ENCODE data around the gene ING5.

ING5 gene

DNA sequence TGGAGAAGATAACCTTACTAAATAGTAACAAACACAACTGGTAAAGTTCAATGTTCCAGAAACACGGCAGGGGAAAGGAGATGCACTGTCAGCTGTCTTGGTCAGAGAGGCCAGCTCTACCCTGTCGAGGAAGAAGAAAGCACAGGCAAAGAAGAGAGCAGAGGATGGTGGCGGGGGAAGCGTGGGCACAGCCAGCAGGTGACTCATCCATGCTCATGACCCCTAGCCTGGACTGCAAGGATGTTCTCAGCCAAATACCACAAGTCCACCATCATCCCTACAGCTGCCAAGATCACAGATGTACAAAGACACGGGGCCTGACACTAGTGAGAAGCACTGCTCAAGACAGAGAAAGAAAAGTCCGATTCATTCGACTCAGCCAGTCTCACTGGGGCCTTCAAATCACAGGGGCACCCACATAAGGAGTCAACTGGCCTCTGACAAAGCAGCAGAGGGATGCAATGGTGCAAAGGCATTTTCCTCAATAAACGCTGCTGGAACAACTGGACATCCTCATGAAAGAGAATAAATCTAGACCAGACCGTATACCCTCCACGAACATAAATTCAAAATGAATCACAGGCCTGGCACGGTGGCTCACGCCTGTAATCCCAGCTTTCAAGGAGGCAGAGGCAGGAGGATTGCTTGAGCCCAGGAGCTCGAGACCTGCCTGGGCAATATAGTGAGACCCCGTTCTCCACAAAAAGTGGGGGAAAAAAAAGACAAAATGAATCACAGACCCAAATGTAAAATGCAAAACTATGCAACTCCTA, 20.8 kb upstream of the ING5 start:
- Mint-ChIP-seq H3K27me3 (no peaks in the 10 kb centered on the region), H3K9me3 (no peaks in the 10 kb centered on the region), H3K4me3 (no peak overlapping the region), H3K27ac (peak overlapping the region in 1 of 2 donors; percentile 50), H3K4me1 (peaks cover 34% of the 10 kb centered on the region)
- no peak for ATAC-seq
- DNase-seq: no peak

DNA sequence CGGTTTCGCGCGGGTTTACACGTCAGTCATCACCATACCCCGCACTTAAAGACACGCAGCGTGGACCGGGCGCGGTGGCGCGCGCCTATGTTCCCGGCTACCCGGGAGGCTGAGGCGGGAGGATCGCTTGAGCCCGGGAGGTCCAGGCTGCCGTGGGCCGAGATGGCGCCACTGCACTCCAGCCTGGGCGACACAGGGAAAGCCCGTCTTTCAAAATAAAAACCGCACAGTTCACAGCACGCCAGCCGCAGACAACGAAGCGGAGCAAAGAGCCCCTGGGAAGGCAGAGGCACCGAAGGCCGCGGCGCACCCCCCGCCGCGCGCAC, 15.6 kb upstream of the ING5 start:
- Mint-ChIP-seq H3K27ac (peak overlapping the region; percentile 90 to 98), H3K4me1 (peaks cover 56% of the 10 kb centered on the region), H3K9me3 (no peaks in the 10 kb centered on the region), H3K4me3 (peak overlapping the region; percentile 97 to 98), H3K27me3 (no peaks in the 10 kb centered on the region)
- no peak for DNase-seq
- ATAC-seq: peak; percentile 25

DNA sequence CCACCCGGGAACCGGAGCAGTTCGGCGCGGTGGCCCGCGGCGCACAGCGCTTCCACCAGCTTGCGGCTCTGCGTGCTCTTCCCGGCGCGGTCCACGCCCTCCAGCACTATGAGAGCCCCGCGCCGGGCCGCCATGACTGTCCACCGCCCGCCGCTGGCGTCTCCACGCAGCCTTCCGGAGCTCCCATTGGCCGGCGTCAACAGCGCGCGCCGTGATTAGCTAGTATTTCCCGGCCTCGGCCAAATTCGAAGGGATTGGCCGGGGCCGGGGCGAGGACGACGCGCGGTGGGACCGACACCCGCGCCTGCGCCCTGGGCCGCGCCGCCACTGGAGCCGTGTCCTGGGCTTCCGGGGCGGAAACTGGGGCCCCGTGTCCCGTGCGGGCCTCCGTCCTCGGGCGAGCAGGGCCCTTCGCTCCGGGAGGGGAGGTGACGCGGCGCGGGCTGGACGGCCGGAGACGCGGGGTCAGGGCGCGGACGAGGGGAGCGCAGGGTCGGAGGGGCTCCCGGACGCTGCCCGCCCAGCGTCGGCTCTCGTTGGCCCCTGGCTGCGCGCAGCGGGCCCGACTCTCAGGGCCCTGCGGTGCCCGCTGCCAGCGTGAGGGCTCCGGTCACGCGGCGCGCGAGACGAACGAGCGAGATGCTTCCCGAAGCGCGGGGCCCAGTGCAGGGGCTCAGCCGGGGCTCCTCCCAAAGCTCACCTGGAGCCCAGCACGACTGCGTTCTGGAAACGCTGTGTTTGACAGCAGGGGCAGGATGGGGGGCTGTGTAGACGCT, 15.0 kb upstream of the ING5 start, which contains the start of gene DTYMK:
Gene DTYMK, minus strand, starts transcription at position 166 of the 776 bp plus-strand sequence. Its CDS starts 32 bp downstream, at position 134.
- peaks cover 51% of the 10 kb centered on the region for H3K4me1 Mint-ChIP-seq
- peak within 1 kb of the TSS; percentile 96 to 98 for H3K27ac Mint-ChIP-seq
- no peaks in the 10 kb centered on the region for H3K9me3 Mint-ChIP-seq
- peak within 1 kb of the TSS; percentile 97 to 98 for H3K4me3 Mint-ChIP-seq
- no peaks in the 10 kb centered on the region for H3K27me3 Mint-ChIP-seq
- DNase-seq (peak; percentile 97), ATAC-seq (peak; percentile 97)

DNA sequence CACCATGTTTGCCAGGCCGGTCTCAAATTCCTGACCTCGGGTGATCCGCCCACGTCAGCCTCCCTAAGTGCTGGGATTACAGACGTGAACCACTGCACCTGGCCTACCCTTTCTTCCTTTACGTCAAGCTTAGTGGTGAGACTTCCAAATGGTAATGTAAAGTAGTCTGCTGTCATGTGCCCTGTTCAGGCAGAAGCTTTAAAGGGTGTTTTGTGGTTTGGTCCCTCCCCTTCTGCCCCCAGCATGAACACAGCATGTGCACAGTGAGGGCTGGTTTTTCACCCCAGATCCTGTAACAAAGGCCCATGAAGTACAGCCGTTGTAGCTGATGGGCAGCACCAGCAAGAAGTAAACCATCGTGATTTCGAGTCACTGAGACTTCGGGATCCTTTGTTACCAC, 12.5 kb upstream of the ING5 start:
- Mint-ChIP-seq H3K4me3 (peak overlapping the region; percentile 64 to 97), H3K27me3 (no peaks in the 10 kb centered on the region), H3K9me3 (no peaks in the 10 kb centered on the region), H3K4me1 (peaks cover 41% of the 10 kb centered on the region), H3K27ac (peak overlapping the region in 1 of 2 donors; percentile 25)
- DNase-seq (no peak), ATAC-seq (no peak)

DNA sequence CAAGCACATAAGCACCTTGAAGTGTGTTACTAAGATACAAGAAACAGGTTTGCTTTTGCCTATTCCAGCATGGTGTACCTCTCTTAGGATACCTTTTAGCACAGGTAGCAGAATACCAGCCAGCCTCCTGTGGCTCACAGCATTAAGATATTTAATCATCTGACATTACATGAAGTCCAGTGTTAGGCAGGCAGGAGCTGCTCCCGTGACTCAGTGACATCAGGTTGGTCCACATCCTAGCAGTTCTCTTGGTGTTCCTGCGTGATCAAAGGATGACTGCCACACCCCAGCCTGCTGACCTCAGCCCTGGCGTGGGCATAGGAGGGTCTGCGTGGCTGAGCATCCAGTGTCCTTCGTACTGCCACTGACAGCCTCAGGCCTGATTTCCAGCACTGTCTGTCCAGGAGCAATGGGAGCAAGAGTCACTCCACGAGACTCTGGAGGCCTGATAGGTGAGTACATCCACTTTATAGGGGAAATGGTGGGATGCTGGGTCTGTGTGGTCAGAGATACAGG, 11.6 kb upstream of the ING5 start:
- no peak overlapping the region for H3K27ac Mint-ChIP-seq
- no peaks in the 10 kb centered on the region for H3K9me3 Mint-ChIP-seq
- no peak overlapping the region for H3K4me3 Mint-ChIP-seq
- H3K27me3 Mint-ChIP-seq: no peaks in the 10 kb centered on the region
- no peak for DNase-seq
- no peak for ATAC-seq
- H3K4me1 Mint-ChIP-seq: peaks cover 35% of the 10 kb centered on the region

DNA sequence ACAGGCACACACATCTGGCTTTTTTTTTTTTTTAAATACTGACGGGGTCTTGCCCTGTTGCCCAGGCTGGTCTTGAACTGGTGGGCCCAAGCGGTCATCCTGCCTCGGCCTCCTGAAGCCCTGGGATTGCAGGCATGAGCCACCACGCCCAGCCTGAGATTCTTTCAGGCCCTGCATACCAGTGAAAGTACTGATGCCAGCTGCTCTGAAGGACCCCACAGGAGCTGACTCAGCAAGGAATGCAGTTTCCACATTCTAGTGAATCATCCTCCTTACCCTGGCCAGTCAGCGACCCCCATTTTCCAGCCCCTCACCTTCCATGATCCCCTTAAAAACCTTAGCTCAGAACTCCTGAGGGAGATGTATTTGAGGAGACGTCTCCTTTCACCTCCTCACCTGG, 9.4 kb upstream of the ING5 start:
- peaks cover 29% of the 10 kb centered on the region for H3K4me1 Mint-ChIP-seq
- H3K9me3 Mint-ChIP-seq: no peaks in the 10 kb centered on the region
- no peaks in the 10 kb centered on the region for H3K27me3 Mint-ChIP-seq
- no peak for ATAC-seq
- H3K27ac Mint-ChIP-seq: no peak overlapping the region
- no peak for DNase-seq
- H3K4me3 Mint-ChIP-seq: no peak overlapping the region

DNA sequence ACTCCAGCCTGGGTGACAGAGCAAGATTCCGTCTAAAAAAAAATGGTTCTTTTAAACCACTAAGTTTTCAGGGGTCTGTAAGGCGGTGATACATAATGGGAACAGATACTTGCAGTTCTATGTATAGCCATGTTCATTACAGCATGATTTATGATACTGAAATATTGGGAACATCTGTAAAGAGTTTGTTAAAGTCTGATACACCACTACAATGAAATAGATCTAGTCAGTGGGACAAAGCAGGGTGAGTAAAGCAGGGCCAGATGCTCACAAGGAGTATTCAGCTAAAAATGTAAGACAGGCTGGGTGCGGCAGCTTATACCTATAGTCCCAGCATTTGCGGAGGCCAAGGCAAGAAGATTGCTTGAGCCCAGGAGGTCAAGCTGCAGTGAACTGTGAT, 6.2 kb upstream of the ING5 start:
- H3K27ac Mint-ChIP-seq: peak overlapping the region; percentile 24 to 78
- DNase-seq (no peak), ATAC-seq (no peak)
- no peak overlapping the region for H3K4me3 Mint-ChIP-seq
- no peaks in the 10 kb centered on the region for H3K27me3 Mint-ChIP-seq
- peaks cover 22% of the 10 kb centered on the region for H3K4me1 Mint-ChIP-seq
- no peaks in the 10 kb centered on the region for H3K9me3 Mint-ChIP-seq

DNA sequence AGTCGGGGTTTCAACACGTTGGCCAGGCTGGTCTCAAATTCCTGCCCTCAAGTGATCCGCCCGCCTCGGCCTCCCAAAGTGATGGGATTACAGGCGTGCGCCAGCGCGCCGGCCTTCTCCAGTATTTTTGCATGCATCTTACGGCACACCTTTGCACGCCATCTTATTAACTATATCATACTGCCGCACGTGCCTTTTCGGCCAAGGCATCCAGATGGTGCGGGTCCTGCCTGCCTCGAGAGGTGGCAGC, 765 bp upstream of the ING5 start:
- DNase-seq (no peak), ATAC-seq (no peak)
- Mint-ChIP-seq H3K9me3 (peaks cover 4 to 5% of the 10 kb centered on the region in 2 donors), H3K27me3 (no peaks in the 10 kb centered on the region), H3K4me3 (peak overlapping the region; percentile 94), H3K27ac (peak overlapping the region; percentile 98), H3K4me1 (peaks cover 51% of the 10 kb centered on the region)

DNA sequence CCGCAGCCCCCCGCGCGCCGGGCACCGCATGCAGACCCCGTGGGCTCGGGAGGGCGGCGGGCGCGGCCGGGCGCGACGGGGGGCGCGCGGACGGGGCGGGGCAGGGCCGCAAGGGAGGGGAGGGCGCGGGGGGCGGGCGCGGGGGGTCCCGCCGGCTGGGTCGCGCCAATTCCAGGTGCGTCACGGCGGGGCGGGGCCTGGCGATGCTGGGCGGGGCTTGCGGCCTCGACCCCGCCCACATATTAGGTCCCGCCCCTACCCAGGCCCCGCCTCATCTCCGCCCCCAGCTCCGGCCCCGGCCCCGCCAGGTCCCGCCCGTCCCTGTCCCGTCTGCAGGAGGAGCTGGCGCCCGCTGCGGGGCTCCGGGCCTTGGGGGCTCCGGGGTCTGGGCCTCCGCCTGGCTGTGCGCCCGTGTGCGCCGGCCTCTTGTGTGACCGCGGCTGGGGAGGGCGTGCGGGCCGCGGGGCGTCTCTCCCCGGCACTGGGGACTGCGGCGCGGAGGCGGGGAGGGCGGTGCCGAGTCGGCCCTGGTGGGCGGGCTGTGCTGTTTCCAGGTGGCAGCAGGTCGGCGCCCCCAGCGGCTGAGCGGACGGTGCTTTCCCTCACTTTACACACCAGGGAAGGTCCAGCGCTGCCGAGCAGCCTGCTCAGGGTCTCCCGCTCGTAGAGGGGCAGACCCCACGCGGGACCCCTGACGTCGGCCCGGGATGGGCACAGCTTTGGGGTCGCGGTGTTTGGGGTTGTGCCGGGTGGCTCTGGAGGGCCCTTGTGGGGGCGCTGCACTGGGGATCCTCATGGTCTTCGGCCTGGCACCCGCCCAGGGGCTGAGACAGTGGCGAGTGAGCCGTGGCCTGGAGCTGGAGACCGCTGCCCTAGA, 554 bp downstream of the ING5 start:
- ATAC-seq: peak; percentile 76
- H3K27ac Mint-ChIP-seq: peak overlapping the region; percentile 55 to 96
- H3K4me3 Mint-ChIP-seq: peak overlapping the region; percentile 88 to 97
- peaks cover 50% of the 10 kb centered on the region for H3K4me1 Mint-ChIP-seq
- DNase-seq: peak; percentile 91 to 95
- peaks cover 5 to 7% of the 10 kb centered on the region in 2 donors for H3K9me3 Mint-ChIP-seq
- H3K27me3 Mint-ChIP-seq: no peaks in the 10 kb centered on the region

DNA sequence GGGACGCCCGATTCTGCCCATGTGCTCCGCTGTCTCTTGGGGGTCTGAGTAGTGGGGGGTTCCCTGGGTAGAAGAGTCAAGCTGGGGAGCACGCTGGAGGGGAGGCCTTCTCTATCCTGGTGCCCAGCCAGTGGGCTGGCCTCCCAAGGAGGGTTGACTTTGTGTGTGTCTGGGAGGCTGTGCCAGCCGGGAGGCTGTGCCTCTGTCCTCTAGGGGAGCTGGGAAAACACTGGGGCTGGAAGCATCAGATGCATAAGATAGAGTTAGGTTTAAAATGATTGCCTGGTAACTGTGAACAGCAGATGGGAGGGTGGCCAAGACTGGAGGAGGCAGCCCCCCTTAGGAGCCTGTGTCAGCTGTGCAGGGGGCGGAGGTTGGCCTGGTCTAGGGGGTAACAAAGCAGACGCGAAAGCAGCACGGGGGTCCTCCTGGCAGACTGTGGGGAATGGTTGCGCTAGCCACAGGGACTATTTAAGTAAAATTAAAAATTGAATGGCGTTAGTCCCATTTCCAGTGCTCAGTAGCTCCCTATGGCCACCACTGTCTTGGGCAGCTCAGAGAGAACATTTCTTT, 1.3 kb downstream of the ING5 start:
- Mint-ChIP-seq H3K27me3 (no peaks in the 10 kb centered on the region), H3K4me3 (peak overlapping the region; percentile 88 to 97), H3K27ac (peak overlapping the region; percentile 55 to 96), H3K9me3 (peaks cover 5 to 7% of the 10 kb centered on the region in 2 donors), H3K4me1 (peaks cover 46% of the 10 kb centered on the region)
- ATAC-seq (no peak), DNase-seq (no peak)

DNA sequence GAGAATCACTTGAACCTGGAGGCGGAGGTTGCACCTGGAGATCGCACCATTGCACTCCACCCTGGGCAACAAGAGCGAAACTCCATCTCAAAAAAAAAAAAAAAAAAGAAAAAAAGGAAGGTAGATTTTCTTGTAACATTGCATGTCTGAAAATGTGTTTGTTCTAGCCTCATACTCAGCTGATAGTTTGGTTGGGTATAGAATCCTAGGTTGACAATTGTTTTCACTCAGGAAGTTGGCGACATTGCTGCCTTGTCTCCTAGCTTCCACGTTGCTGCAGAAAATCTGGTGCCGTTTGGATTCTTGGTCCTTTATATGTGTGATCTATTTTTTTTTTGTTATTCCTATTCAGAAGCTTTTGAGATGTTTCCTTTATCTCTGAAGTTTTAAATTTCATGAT, 4.7 kb downstream of the ING5 start:
- H3K4me3 Mint-ChIP-seq: no peak overlapping the region
- H3K9me3 Mint-ChIP-seq: peaks cover 5 to 7% of the 10 kb centered on the region in 2 donors
- no peak for ATAC-seq
- peaks cover 25% of the 10 kb centered on the region for H3K4me1 Mint-ChIP-seq
- H3K27ac Mint-ChIP-seq: no peak overlapping the region
- no peaks in the 10 kb centered on the region for H3K27me3 Mint-ChIP-seq
- DNase-seq: no peak

DNA sequence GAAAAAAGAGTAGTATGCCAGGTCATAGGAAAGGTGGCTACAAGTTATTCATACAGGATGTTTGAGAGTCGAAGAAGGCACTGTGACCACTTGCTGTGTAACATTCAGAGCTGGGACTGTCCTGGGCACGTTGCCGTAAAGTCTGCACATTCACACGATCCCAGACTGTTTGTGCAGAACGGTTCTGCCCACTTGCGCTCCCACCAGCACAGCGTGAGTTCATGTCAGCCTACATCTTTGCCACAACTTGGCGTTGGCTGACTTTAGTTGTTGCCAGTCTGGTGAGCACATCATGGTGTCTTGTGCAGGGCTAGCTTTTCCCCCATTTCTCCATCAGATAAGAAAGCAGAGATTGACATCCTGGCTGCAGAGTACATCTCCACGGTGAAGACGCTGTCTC, 7.0 kb downstream of the ING5 start:
- Mint-ChIP-seq H3K4me1 (peaks cover 11% of the 10 kb centered on the region), H3K27me3 (no peaks in the 10 kb centered on the region), H3K9me3 (peaks cover 5 to 7% of the 10 kb centered on the region in 2 donors), H3K27ac (peak overlapping the region in 1 of 2 donors; percentile 70), H3K4me3 (no peak overlapping the region)
- no peak for ATAC-seq
- DNase-seq: no peak

DNA sequence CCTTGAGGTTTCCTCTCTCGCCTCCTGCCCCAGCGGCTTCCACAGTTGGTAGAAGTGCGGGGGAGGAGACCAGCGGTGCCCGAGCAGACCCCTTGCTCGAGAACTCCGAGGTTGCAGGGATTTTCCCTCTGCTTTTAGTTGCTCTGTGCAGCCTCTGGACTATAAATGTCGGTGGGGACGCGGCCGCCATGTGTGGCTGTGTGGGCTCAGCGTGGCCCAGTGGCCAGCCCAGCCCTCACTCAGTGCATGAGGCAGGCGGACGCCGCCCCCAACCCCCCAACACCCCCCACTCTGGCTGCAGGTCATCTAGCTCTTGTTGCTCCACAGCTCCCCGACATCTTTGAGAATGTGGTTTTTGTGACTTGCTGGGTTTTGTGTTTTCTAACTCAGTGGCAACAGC, 17.3 kb downstream of the ING5 start:
- H3K4me1 Mint-ChIP-seq: no peaks in the 10 kb centered on the region
- ATAC-seq (no peak), DNase-seq (no peak)
- H3K27me3 Mint-ChIP-seq: no peaks in the 10 kb centered on the region
- peak overlapping the region in 1 of 2 donors; percentile 34 for H3K27ac Mint-ChIP-seq
- H3K4me3 Mint-ChIP-seq: no peak overlapping the region
- H3K9me3 Mint-ChIP-seq: no peaks in the 10 kb centered on the region

DNA sequence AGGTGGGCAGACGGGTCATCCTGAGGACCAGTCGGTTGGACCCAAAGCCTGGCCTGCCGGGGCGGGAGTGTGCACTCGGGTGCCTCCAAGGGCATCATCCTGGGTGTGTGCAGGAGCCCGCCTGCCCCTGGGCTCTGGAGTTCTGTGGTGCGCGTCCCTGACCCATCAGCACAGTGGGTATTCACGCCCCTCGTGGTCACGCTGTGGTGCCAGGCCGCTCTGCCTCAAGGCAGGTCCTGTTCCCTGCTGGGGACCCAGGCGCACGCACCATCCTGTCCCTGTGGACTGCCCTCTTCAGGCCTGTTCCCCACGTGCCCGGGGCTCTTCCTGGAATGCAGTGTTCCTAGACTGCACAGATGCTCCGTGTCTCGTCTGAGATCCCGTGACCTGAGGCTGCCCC, 18.3 kb downstream of the ING5 start:
- no peaks in the 10 kb centered on the region for H3K4me1 Mint-ChIP-seq
- ATAC-seq: no peak

DNA sequence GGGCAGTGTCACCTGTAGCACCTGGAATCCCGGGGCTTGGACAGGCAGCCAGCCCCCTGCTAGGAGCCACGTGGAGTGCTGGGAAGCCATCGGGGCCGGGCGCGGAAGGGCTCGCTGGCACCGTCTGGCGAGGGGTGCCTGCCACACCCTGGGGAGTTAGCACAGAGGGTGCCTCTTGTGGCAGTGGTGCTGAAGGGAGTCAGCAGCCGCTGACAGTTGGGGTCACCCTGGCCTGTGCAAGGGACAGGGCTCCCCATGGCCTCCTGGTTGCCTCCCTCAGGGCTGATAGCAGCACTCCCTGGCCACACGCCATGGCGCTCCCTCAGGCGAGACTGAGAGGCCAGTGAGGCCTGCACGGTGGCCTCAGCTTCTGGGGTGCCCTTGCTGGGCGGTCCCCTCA, 18.7 kb downstream of the ING5 start:
- Mint-ChIP-seq H3K9me3 (no peaks in the 10 kb centered on the region), H3K27me3 (no peaks in the 10 kb centered on the region), H3K4me1 (no peaks in the 10 kb centered on the region), H3K4me3 (no peak overlapping the region), H3K27ac (no peak overlapping the region)
- no peak for DNase-seq
- ATAC-seq: no peak

More for the DNA sequence above, 18.3 kb downstream of the ING5 start:
- DNase-seq: no peak
- no peaks in the 10 kb centered on the region for H3K9me3 Mint-ChIP-seq
- no peaks in the 10 kb centered on the region for H3K27me3 Mint-ChIP-seq
- no peak overlapping the region for H3K4me3 Mint-ChIP-seq
- no peak overlapping the region for H3K27ac Mint-ChIP-seq

Data from stimulated activated naive CD8-positive, alpha-beta T cell treated with anti-CD3 and anti-CD28 coated beads, Interleukin-15, amount 100 ng/mL, for 72 hours (primary cell).